SK-MEL-5 (cell line): ENCODE measurements around the gene NTM. TPM values are rescaled to one million over a fixed set of nuclear protein-coding genes. Genes with fewer than 3 reads are reported as not detected.

ENCODE experiments used
- DNase-seq: peaks from one replicate; pipeline ENCODE4 v3.0.0-alpha.2; 2016; ENCODE audit warnings: low read depth, low spot score
- in situ Hi-C: cut with HindIII; loops from 2 replicates; pipeline ENCODE4 v1.10.0; 2016; ENCODE audit warnings: low sequenced_read_pairs, high pct_unique_total_duplicates, low pct_unique_long_range_greater_than_20kb
- total RNA-seq: library from RNA; depleted of rRNA; stranded (reverse); fragments of >200 nt; shearing (Covaris generic); gene quantifications from 2 replicates; pipeline ENCODE4 v1.2.3, GENCODE V29; 2014

NTM gene
- total RNA-seq, 1 experiment from 2014 or later, result 0.95 TPM

GRCh38 chr11:131944736-131945135 is 574.3 kb downstream of the NTM start:
- in situ Hi-C loops, result no loop called here

GRCh38 chr11:131945706-131946105 is 575.3 kb downstream of the NTM start:
- in situ Hi-C loops, result no loop called here
- DNase-seq, result no peak

More at GRCh38 chr11:131944736-131945135, 574.3 kb downstream of the NTM start:
- no peak for DNase-seq

DNA sequence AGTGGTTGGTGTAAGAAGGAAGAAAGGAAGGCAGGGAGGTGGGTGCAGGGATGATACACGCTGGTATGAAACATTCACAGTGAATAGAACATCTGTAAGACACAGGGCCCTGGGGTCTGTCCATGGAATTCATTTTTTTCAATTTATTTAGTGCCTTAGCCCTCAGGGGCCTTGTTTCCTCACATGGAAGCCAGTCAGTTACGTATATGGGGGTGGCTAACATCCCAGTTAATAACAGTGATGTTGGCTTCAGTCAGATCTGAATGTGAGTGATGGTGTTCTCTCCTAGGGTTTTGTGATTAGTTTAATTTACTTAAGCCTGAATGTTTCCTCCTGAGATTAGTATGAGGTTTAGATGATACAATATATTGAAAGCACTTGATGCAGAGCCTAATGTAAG is 577.1 kb downstream of the NTM start:
- DNase-seq, result no peak
- in situ Hi-C loops, result no loop called here

- no peak for DNase-seq
- in situ Hi-C loops, result no loop called here
Observed at GRCh38 chr11:131951121-131951520, 580.7 kb downstream of the NTM start.

DNA sequence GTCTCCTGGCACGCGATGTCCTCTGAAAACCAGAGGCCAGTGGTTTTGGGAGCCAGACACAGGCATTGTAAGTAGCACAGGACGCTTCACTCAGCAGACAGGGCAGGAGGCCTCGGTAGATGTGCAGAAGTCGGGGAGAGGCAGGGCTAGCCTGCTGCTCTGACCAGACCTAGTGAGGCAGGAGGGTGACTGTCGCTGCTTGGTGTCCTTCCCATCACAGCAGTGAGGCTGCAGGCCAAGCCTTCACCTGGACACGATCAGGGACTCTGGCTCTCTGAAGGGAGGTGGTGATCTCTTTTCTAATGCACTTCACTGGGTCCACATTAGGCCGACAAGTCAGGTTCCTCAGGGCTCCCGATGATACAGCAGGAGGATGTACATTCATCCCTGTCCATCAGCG is 583.7 kb downstream of the NTM start:
- in situ Hi-C loops, result no loop called here
- no peak for DNase-seq

DNA sequence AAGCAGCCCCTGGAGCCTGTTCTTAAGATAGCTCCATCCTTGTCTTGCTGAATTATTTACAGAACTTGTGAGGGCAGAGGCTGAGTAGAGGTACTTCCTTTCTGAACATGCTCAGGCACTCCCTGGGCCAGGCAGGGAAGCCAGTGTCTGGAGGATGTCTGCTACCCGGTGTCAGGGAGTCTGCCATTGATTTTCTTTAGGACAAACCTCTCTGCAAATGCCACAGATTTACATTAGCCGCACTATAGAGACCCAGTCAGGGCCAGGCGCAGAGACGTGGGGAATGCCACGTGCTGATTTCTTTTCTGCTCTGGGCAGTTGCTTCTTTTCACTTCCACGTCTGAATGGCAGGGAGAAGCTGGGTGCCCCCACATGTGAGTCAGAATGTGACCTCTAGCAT is 585.5 kb downstream of the NTM start:
- in situ Hi-C loops, result no loop called here
- no peak for DNase-seq

- DNase-seq, result no peak
- in situ Hi-C loops, result no loop called here
Observed at GRCh38 chr11:131957201-131957600, 586.8 kb downstream of the NTM start.

- DNase-seq, result no peak
- in situ Hi-C loops, result no loop called here
Observed at GRCh38 chr11:131957875-131958274, 587.5 kb downstream of the NTM start.

DNA sequence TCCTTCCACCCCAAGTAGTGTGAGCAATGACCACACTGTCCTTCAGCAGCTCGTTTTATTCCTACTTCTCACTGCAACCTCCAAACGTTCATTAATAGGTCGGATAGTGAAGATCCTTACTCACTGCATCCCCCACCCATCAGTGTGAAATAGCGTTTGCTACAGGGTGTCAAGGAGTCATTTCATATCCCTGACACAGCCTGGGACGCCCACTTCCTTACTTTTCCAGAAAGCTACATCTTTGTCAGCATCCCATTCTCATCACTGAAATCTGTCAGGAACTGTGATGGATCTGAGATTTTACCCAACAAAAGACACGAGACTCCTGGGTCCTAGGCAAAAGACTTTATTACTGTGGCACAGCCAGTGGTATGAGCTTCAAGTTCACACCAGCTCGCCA is 592.4 kb downstream of the NTM start:
- DNase-seq, result no peak
- in situ Hi-C loops, result no loop called here

GRCh38 chr11:131964698-131965483 is 594.5 kb downstream of the NTM start:
- DNase-seq, result no peak
- in situ Hi-C loops, result no loop called here

GRCh38 chr11:131965504-131965903 is 595.1 kb downstream of the NTM start:
- no peak for DNase-seq
- in situ Hi-C loops, result no loop called here

GRCh38 chr11:131966667-131967066 is 596.3 kb downstream of the NTM start:
- no peak for DNase-seq
- in situ Hi-C loops, result no loop called here

GRCh38 chr11:131969261-131969660 is 598.8 kb downstream of the NTM start:
- in situ Hi-C loops, result no loop called here
- DNase-seq, result no peak

GRCh38 chr11:131973061-131973460 is 602.6 kb downstream of the NTM start:
- DNase-seq, result no peak
- in situ Hi-C loops, result no loop called here

DNA sequence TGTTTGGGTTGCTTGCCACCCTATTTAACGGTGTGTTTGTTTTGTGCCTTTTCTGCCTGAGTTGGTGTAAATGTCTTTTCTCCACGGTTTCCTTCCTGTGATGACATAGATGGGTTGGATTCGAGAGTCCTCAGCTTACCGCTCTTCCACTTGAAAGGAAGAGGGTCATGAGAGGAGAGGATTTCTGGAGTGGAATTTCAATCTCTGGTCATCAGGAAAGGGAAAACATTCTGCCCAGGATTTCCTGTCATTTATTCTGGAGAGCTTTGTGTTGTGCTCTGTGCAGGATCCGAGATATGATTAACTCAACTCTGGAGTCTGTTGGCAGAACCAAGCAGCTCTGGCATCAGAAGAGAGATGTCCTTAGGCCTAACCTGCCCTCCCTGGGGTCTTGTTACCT is 605.2 kb downstream of the NTM start:
- no peak for DNase-seq
- in situ Hi-C loops, result no loop called here

- in situ Hi-C loops, result no loop called here
- no peak for DNase-seq
Observed at GRCh38 chr11:131976021-131976420, 605.6 kb downstream of the NTM start.

DNA sequence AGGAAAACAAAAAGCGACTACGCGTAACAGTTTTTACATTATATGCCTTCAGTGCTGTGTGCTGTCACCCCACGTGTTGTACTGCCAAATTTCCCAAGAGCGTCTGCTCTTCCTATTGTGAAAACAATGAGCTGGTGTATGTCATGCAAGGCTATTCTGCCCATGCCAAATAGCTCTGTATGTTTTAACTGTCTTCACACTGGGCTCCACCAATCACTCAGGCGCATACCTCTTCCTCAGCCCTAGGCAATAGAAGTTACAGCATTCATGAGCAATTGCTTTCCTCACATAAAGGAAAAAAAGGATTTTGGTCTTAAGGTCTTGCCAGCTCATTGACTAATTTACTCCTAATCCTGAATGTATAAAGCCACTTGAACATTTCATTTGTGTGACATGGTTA is 606.8 kb downstream of the NTM start:
- in situ Hi-C loops, result no loop called here
- no peak for DNase-seq

GRCh38 chr11:131977854-131978253 is 607.4 kb downstream of the NTM start:
- in situ Hi-C loops, result no loop called here
- peak; percentile 10 for DNase-seq

GRCh38 chr11:131978351-131978750 is 607.9 kb downstream of the NTM start:
- in situ Hi-C loops, result no loop called here

GRCh38 chr11:131979364-131979763 is 608.9 kb downstream of the NTM start:
- in situ Hi-C loops, result no loop called here
- DNase-seq, result no peak

More at GRCh38 chr11:131978351-131978750, 607.9 kb downstream of the NTM start:
- no peak for DNase-seq
